Measurements from ENCODE around the gene TSPO. TPM values are rescaled to one million over a fixed set of nuclear protein-coding genes. Genes with fewer than 3 reads are reported as not detected.

TSPO gene
- total RNA-seq, 1 donor from 2014 or later, result 294 TPM

DNA sequence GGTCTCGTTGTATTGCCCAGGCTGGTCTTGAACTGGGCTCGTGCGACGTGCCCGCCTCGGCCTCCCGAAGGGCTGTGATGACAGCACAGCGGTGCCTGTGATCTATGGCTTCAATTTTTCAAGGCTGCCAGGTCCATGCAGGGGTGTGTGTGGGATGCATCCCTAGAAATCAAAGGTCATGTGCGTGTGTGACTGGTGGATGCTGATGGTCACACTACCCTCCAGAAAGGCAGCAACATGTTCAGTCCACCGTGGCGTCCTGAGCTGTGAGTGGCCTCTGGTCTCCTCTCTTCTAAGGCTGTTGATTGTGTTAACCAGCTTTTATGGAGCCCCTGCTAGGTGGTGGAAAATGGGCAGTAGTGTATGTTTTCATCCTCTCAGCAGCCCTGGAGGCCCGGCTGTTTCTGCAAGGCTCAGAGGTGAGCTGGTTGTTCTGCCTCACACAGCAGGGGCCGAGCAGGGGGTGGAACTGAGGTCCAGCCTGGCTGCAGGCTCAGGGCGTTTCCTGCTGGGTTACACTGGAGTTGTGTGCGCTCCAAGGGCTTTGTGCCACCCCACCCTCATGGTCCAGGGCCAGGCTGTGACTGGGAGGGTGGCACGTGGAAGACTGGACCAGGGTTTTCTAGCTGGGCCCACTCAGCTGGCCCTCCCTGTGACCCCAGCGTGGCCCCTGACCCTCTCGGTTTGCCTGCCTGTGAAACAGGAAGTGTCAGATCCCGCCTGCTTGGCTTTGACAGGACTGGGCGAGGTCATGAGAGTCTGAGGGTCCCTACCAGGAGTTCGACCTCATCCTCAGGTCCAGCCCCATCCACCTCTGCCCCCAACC, 33.1 kb upstream of the TSPO start:
- Histone ChIP-seq H3K4me3 (no peak overlapping the region), H3K4me1 (no peaks in the 10 kb centered on the region), H3K36me3 (no peaks in the 10 kb centered on the region), H3K27me3 (ENCODE audit: low read depth) (no peaks in the 10 kb centered on the region), H3K9me3 (no peaks in the 10 kb centered on the region), H3K27ac (no peak overlapping the region)
- ATAC-seq (peak in 1 of 2 donors; percentile 21), DNase-seq (no peak)
- TF ChIP-seq, protein P1, sequence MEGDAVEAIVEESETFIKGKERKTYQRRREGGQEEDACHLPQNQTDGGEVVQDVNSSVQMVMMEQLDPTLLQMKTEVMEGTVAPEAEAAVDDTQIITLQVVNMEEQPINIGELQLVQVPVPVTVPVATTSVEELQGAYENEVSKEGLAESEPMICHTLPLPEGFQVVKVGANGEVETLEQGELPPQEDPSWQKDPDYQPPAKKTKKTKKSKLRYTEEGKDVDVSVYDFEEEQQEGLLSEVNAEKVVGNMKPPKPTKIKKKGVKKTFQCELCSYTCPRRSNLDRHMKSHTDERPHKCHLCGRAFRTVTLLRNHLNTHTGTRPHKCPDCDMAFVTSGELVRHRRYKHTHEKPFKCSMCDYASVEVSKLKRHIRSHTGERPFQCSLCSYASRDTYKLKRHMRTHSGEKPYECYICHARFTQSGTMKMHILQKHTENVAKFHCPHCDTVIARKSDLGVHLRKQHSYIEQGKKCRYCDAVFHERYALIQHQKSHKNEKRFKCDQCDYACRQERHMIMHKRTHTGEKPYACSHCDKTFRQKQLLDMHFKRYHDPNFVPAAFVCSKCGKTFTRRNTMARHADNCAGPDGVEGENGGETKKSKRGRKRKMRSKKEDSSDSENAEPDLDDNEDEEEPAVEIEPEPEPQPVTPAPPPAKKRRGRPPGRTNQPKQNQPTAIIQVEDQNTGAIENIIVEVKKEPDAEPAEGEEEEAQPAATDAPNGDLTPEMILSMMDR (IDR thresholded peaks at IDR 0.05), result no peak
- intact Hi-C loops (cut with DNase I), result no loop called here

DNA sequence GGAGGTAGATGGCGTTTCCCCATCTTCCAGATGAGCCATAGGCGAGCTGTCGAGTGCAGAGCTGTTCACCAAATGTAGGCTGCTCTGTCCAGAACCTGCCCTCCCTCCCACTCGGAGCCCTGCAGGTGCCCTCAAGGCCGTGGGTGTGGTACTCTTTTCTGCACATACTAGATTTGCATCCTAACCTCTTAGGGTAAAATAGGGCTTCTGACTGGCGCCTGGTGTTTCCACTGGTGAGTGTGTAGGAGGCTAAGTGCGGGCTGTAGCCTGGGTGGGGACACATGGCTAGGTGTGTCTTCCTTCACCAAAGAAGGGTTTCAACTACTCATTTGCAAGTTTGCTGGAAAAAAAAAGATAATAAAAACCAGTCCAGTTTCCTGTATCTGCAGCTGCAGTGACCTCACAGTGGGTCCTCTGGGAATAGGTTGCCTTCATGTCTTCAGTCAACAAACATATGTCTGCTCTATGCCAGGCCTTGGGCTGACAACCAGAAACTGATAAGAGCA, 32.4 kb upstream of the TSPO start:
- H3K4me3 ChIP-seq, result no peak overlapping the region
- H3K36me3 ChIP-seq, result no peaks in the 10 kb centered on the region
- DNase-seq (no peak), ATAC-seq (no peak)
- no peak overlapping the region for H3K27ac ChIP-seq
- TF ChIP-seq, protein P1 (IDR thresholded peaks at IDR 0.05), result no peak
- no peaks in the 10 kb centered on the region for H3K9me3 ChIP-seq
- no peaks in the 10 kb centered on the region for H3K27me3 ChIP-seq (ENCODE audit: low read depth)
- H3K4me1 ChIP-seq, result no peaks in the 10 kb centered on the region
- intact Hi-C loops (cut with DNase I), result no loop called here

DNA sequence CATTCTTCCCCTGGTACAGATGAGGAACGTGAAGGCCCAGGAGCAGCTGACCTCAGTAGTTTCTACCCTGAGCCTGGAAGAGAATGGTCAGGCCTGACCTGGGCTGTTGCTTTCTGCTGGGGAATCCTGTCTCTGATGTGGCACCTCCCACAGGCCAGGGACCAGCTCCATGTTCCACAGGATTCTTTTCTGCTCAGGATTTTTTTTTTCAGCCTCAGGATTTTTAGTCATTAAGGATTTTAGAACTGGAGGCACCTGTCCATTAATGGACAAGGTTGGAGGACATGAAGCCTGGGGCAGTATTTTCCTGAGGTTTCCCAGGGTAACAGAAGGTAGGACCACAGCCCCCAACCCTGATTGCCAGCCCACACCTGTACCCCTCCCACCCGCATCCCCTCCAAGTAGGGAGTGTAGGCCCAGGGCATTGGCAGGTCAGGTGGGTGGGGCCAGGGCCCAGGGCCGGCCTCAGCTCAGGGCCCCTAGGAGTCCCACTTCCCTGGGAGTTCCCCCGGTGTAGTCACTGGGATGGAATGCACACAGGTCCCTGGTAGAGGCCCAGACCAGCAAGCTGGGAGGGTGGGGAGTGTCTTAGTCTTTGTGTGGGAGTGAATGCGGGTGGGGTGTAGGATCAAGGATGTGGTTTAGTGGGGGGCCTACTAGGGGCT, 24.7 kb upstream of the TSPO start:
- H3K36me3 ChIP-seq, result peaks cover under 1% of the 10 kb centered on the region
- no peaks in the 10 kb centered on the region for H3K27me3 ChIP-seq (ENCODE audit: low read depth)
- intact Hi-C loops (cut with DNase I), result no loop called here
- H3K27ac ChIP-seq, result no peak overlapping the region
- DNase-seq (no peak), ATAC-seq (peak; percentile 54 to 69)
- H3K9me3 ChIP-seq, result no peaks in the 10 kb centered on the region
- no peak overlapping the region for H3K4me3 ChIP-seq
- TF ChIP-seq, protein P1 (IDR thresholded peaks at IDR 0.05), result no peak
- H3K4me1 ChIP-seq, result peaks cover 12% of the 10 kb centered on the region

DNA sequence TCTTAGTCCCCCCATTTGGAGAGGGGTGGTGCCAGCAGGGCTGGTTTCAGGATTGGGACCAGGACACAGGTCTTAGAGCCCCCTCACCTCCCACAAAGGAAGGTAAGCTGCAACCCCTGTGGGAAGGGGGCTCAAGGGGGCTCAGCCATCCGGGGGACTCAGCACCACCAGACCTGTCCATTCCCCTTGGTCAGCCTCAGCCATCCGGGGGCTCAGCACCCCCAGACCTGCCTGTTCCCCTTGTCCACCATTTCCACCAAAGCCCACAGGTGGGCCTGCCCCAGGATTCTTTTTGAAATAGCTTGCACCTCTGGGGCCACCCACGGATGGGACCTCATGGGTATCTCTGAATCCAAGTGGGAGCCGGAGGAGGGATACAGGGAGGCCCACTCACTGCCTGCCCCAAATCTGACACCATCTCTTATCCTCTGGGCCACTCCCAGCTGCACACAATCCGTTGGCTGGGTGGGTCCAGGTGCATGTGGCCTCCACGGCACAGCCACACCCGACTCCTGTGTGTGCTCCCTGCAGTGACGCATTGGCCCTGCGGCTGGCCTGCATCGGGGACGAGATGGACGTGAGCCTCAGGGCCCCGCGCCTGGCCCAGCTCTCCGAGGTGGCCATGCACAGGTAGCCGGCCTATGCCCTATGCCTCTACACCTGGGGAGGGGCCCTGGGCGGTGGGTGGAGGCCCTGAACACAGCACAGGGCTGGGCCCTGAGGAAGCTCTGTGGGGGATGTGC, 24.0 kb upstream of the TSPO start:
- Histone ChIP-seq H3K4me3 (no peak overlapping the region), H3K9me3 (no peaks in the 10 kb centered on the region), H3K36me3 (peaks cover 7% of the 10 kb centered on the region), H3K27me3 (ENCODE audit: low read depth) (no peaks in the 10 kb centered on the region), H3K27ac (no peak overlapping the region), H3K4me1 (peaks cover 19% of the 10 kb centered on the region)
- DNase-seq, result no peak
- intact Hi-C loops (cut with DNase I), result no loop called here
- peak; percentile 5 to 8 for ATAC-seq
- TF ChIP-seq, protein P1 (IDR thresholded peaks at IDR 0.05), result no peak

DNA sequence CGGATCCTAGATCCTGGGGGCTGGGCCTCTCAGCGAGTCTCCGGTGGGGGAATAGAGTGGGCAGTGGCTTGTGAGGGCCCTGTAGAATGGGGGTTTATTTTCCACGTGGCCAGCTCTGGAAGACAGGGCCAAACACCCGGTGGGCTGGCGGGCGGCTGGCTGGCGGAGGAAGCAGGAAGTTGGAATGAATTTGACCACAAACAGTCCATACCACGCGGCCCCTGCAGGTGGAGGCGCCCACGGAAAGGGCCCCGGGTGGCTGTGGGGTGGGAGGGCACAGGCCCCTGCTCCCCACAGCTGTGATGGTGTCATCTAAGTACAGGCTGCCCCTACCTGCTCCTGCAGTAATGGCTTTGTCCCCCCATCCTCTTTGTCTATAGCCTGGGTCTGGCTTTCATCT, 23.2 kb upstream of the TSPO start:
- Histone ChIP-seq H3K27me3 (ENCODE audit: low read depth) (no peaks in the 10 kb centered on the region), H3K4me3 (no peak overlapping the region), H3K27ac (no peak overlapping the region), H3K4me1 (peaks cover 19% of the 10 kb centered on the region), H3K36me3 (peaks cover 15% of the 10 kb centered on the region), H3K9me3 (no peaks in the 10 kb centered on the region)
- TF ChIP-seq, protein P1 (IDR thresholded peaks at IDR 0.05), result no peak
- DNase-seq (no peak), ATAC-seq (no peak)
- intact Hi-C loops (cut with DNase I), result no loop called here
